WTC11 (cell line): ENCODE results near the gene ENPP7. TPM values are rescaled to one million over a fixed set of nuclear protein-coding genes. Genes with fewer than 3 reads are reported as not detected.

Experiments used
- ATAC-seq: fragments of 200-7000 bp; cut with Tn5 transposase; 2 replicates; pipeline ENCODE4 v1.10.0; 2021; ENCODE audit warnings: mild to moderate bottlenecking, moderate library complexity
- CTCF ChIA-PET: fragments of 300-600 bp; sonication (Branson Sonifier 250); formaldehyde crosslinking; loops from one replicate; lab custom pipeline; 2021; ENCODE audit warnings: antibody characterized with exemption; lab: Charles Lee
- POLR2A ChIA-PET: fragments of 350-600 bp; sonication (Branson Sonifier 250); formaldehyde crosslinking; loops from one replicate; lab custom pipeline; 2021; ENCODE audit warnings: antibody characterized with exemption; lab: Charles Lee
- DNase-seq: peaks from one replicate; pipeline ENCODE4 v3.0.0; 2021; ENCODE audit warnings: low spot score
- H3K27ac Mint-ChIP-seq: 2 replicates; pipeline ENCODE4 v1.8.0; 2021; ENCODE audit warnings: mixed read lengths
- H3K27me3 Mint-ChIP-seq: 2 replicates; pipeline ENCODE4 v1.8.0; 2021; ENCODE audit warnings: low read depth, mild to moderate bottlenecking, moderate library complexity, mixed read lengths
- H3K36me3 Mint-ChIP-seq: 2 replicates; pipeline ENCODE4 v1.8.0; 2021; ENCODE audit warnings: mixed read lengths
- H3K4me1 Mint-ChIP-seq: 2 replicates; pipeline ENCODE4 v1.8.0; 2022; ENCODE audit warnings: mixed read lengths
- H3K4me3 Mint-ChIP-seq: 2 replicates; pipeline ENCODE4 v1.8.0; 2021; ENCODE audit warnings: mild to moderate bottlenecking, moderate library complexity, mixed read lengths
- H3K9me3 Mint-ChIP-seq: 2 replicates; pipeline ENCODE4 v1.8.0; 2021; ENCODE audit warnings: mixed read lengths
- ATF1 ChIP-seq: sonication (generic); formaldehyde crosslinking; IDR thresholded peaks from 2 replicates; pipeline ENCODE4 v1.8.1; 2023; ENCODE audit warnings: mild to moderate bottlenecking, moderate library complexity, missing genetic modification reagents
- ELF4 ChIP-seq: sonication (generic); formaldehyde crosslinking; IDR thresholded peaks from 2 replicates; pipeline ENCODE4 v1.8.1; 2022; ENCODE audit warnings: low read depth, mild to moderate bottlenecking, moderate library complexity, missing genetic modification reagents
- EMX1 ChIP-seq: fragments of 250-450 bp; sonication (Bioruptor Pico); IDR thresholded peaks from 2 replicates; pipeline ENCODE4 v1.8.0; 2021; ENCODE audit warnings: mild to moderate bottlenecking
- GABPB1 ChIP-seq: sonication (generic); formaldehyde crosslinking; IDR thresholded peaks from 2 replicates; pipeline ENCODE4 v1.8.1; 2023; ENCODE audit warnings: mild to moderate bottlenecking, missing genetic modification reagents
- GRHL2 ChIP-seq: fragments of 250-450 bp; sonication (Bioruptor Pico); IDR thresholded peaks from 2 replicates; pipeline ENCODE4 v1.8.0; 2022; ENCODE audit warnings: mild to moderate bottlenecking, moderate library complexity; ENCODE audit not compliant: insufficient replicate concordance, severe bottlenecking
- GTF2I ChIP-seq: fragments of 250-450 bp; sonication (Bioruptor Pico); conservative IDR thresholded peaks from 2 replicates; pipeline ENCODE4 v1.4.0; 2021; ENCODE audit warnings: mild to moderate bottlenecking
- HMGA2 ChIP-seq: fragments of 250-450 bp; sonication (Bioruptor Pico); IDR thresholded peaks from 2 replicates; pipeline ENCODE4 v1.4.0; 2021; ENCODE audit warnings: mild to moderate bottlenecking, moderate library complexity
- IRF2 ChIP-seq: sonication (generic); formaldehyde crosslinking; IDR thresholded peaks from 2 replicates; pipeline ENCODE4 v1.8.0; 2022; ENCODE audit warnings: low read depth, missing genetic modification reagents, borderline replicate concordance
- SOX15 ChIP-seq: fragments of 250-450 bp; sonication (Bioruptor Pico); IDR thresholded peaks from 2 replicates; pipeline ENCODE4 v1.9.0; 2021; ENCODE audit warnings: mild to moderate bottlenecking
- SP1 ChIP-seq: sonication (generic); formaldehyde crosslinking; conservative IDR thresholded peaks from 2 replicates; pipeline ENCODE4 v1.8.1; 2022; ENCODE audit warnings: missing genetic modification reagents
- ZBTB21 ChIP-seq: sonication (generic); formaldehyde crosslinking; IDR thresholded peaks from 2 replicates; pipeline ENCODE4 v1.8.1; 2023; ENCODE audit warnings: mild to moderate bottlenecking, missing genetic modification reagents, borderline replicate concordance
- ZNF219 ChIP-seq: sonication (generic); formaldehyde crosslinking; IDR thresholded peaks from 2 replicates; pipeline ENCODE4 v1.8.0; 2023; ENCODE audit warnings: missing genetic modification reagents, mild to moderate bottlenecking, borderline replicate concordance
- ZNF423 ChIP-seq: fragments of 250-450 bp; sonication (Bioruptor Pico); IDR thresholded peaks from 2 replicates; pipeline ENCODE4 v2.1.2; 2022; ENCODE audit warnings: mild to moderate bottlenecking, moderate library complexity
- total RNA-seq: library from RNA; stranded (reverse); gene quantifications from 3 replicates; pipeline ENCODE4 v1.2.3, GENCODE V29; 2021
- TF ChIP-seq, protein P1 (sequence below): sonication (generic); formaldehyde crosslinking; IDR thresholded peaks from 2 replicates; pipeline ENCODE4 v1.8.1; 2023; ENCODE audit warnings: mild to moderate bottlenecking, missing genetic modification reagents
- TF ChIP-seq, protein P2 (sequence below): sonication (generic); formaldehyde crosslinking; IDR thresholded peaks from 2 replicates; pipeline ENCODE4 v1.8.0; 2022; ENCODE audit warnings: mild to moderate bottlenecking, missing genetic modification reagents
- TF ChIP-seq, protein P3 (sequence below): sonication (generic); formaldehyde crosslinking; IDR thresholded peaks from 2 replicates; pipeline ENCODE4 v1.8.0; 2022; ENCODE audit warnings: mild to moderate bottlenecking, missing genetic modification reagents
- TF ChIP-seq, protein P4 (sequence below): sonication (generic); formaldehyde crosslinking; IDR thresholded peaks from 2 replicates; pipeline ENCODE4 v1.8.1; 2023; ENCODE audit warnings: mild to moderate bottlenecking, missing genetic modification reagents, moderate library complexity

The ENPP7 gene
- total RNA-seq, 1 experiment from 2014 or later, result not detected

DNA sequence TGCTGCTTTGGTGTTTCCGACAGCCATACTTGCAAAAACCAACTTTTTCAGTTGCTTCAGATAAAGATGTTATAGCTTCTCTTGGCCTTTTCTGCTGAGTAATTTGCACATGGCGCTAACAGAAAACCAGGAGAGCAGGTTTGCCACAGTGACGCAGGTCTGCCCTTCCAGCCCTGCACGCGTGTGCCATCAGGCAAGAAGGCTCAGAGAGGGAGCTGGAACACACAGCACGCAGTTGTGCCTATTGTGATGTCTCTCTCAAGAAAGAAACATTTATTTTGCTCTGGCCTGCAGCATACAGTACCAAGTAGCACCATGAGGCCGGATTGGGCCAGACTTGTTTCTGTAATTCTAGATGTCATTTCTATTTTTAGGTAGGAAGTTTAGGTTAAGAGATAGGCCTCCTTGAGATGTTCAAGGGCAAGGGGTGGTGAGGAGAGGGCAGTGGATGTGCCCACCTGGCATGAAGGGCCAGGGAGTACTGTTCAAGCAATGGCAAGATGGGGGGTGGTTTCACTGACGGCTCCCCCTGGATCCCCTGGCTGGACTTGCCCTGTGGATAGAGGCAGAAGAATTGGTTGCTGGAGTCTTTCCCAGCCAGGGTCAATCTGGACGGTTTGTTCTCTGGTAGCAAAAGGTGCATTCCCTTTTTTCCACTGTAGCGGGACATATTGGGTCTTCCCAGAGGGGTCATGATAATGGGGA, 49.1 kb downstream of the ENPP7 start (continued):
- TF ChIP-seq GTF2I (CRISPR knock-in tag) (no peak), ATF1 (CRISPR knock-in tag) (no peak), IRF2 (CRISPR knock-in tag) (no peak), SOX15 (CRISPR knock-in tag) (no peak)
- TF ChIP-seq, protein P1, sequence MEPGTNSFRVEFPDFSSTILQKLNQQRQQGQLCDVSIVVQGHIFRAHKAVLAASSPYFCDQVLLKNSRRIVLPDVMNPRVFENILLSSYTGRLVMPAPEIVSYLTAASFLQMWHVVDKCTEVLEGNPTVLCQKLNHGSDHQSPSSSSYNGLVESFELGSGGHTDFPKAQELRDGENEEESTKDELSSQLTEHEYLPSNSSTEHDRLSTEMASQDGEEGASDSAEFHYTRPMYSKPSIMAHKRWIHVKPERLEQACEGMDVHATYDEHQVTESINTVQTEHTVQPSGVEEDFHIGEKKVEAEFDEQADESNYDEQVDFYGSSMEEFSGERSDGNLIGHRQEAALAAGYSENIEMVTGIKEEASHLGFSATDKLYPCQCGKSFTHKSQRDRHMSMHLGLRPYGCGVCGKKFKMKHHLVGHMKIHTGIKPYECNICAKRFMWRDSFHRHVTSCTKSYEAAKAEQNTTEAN (CRISPR knock-in tag), result no peak
- TF ChIP-seq, protein P2, sequence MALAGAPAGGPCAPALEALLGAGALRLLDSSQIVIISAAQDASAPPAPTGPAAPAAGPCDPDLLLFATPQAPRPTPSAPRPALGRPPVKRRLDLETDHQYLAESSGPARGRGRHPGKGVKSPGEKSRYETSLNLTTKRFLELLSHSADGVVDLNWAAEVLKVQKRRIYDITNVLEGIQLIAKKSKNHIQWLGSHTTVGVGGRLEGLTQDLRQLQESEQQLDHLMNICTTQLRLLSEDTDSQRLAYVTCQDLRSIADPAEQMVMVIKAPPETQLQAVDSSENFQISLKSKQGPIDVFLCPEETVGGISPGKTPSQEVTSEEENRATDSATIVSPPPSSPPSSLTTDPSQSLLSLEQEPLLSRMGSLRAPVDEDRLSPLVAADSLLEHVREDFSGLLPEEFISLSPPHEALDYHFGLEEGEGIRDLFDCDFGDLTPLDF, result no peak

DNA sequence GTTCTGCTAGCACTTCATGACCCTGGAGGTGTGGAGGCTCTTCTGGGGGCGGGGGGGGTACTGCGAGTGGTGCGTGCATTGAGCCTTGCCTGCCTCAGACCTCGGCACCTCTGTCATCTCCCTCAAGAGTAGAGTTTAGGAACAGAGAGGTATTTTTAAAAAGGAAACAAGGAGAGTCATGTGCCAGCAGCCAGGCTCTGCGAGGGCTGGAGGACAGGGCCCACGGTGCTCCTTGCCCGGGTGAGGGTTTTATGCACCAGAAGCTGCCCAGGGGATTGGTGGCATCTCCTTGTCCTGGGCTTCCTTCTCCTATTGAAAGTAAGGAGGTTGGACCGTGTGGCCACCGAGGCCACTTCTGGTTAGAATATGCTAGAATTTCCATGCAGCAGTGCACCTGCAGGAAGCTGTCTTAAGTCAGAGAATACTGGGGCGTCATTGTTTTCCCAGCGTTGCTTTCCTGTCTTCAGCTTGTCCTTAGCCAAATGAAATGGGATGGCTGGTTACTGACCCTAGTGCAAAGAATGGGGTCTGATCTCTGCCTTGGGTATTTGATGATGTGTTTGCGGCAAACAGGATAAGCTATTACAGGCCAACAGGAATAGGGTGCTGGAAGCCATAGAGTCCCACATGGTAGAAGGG, 50.4 kb downstream of the ENPP7 start:
- ChIA-PET CTCF (interaction anchor here (1.3 to 2.3 kb wide), 3 partner anchors 8 to 39 kb away, joined by 4 to 11 read pairs (median 9); no protein-coding TSS in a partner anchor), POLR2A (no interaction called here)
- H3K4me1 Mint-ChIP-seq, result peaks cover 40% of the 10 kb centered on the region
- no peaks in the 10 kb centered on the region; the same call in 1 of the 2 replicates for H3K27me3 Mint-ChIP-seq
- H3K9me3 Mint-ChIP-seq, result no peaks in the 10 kb centered on the region
- H3K27ac Mint-ChIP-seq, result no peak overlapping the region
- H3K4me3 Mint-ChIP-seq, result no peak overlapping the region
- ATAC-seq (no peak), DNase-seq (no peak)
- peaks cover 48% of the 10 kb centered on the region for H3K36me3 Mint-ChIP-seq
- TF ChIP-seq GABPB1 (CRISPR knock-in tag) (no peak), GRHL2 (CRISPR knock-in tag) (no peak), ELF4 (no peak), HMGA2 (CRISPR knock-in tag) (no peak), ZNF219 (CRISPR knock-in tag) (no peak), EMX1 (CRISPR knock-in tag) (no peak), ZBTB21 (CRISPR knock-in tag) (no peak), SP1 (CRISPR knock-in tag) (no peak), SOX15 (CRISPR knock-in tag) (no peak), ZNF423 (no peak)
- TF ChIP-seq, protein P3, sequence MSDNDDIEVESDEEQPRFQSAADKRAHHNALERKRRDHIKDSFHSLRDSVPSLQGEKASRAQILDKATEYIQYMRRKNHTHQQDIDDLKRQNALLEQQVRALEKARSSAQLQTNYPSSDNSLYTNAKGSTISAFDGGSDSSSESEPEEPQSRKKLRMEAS (CRISPR knock-in tag), result no peak

DNA sequence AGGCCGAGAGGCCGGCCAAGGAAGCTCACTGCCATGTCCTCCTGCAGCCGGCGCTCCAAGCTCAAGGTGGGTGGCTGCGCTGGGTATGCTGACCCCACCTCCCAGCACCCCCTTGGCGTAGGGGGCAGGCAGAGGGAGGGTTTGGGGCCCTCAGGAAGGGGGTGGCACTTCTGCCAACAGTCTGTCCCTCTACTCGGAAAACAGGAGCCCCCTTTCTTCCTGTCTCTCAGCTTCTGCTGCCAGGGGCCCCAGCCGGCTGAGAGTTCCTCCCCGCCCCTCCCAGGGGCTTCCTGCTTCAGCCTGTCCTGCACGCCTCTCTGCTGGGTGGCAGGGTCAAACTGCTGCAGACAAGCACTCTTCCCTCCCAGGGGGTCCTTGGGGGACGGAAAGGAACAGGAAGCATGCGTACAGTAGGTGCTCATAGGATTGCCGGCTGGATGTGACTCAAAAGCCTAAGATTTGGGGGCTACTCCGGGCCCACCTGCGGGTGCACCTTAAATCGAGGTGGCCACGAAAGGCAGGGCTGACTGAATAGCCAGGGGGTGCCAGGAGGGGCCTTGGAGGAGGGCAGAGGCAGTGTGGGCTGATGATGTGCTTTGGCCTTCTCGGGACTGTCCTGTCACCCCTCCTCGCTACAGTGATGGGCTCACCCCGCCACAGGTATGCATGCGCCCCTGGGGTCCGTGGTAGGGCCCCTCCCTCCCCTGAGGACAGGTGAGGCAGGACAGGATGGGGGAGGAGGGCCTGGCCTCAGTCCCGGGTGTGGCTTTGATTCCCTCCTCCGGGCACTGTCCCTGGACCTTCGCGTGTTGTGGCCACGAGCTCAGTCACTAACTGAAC, 51.2 kb downstream of the ENPP7 start:
- no peak for ATAC-seq
- H3K36me3 Mint-ChIP-seq, result peaks cover 48% of the 10 kb centered on the region
- peaks cover 40% of the 10 kb centered on the region for H3K4me1 Mint-ChIP-seq
- no peaks in the 10 kb centered on the region for H3K9me3 Mint-ChIP-seq
- DNase-seq, result no peak
- CTCF ChIA-PET, result interaction anchor here (1.3 to 2.3 kb wide), 3 partner anchors 7 to 40 kb away, joined by 4 to 11 read pairs (median 9); no protein-coding TSS in a partner anchor
- TF ChIP-seq, protein P4, sequence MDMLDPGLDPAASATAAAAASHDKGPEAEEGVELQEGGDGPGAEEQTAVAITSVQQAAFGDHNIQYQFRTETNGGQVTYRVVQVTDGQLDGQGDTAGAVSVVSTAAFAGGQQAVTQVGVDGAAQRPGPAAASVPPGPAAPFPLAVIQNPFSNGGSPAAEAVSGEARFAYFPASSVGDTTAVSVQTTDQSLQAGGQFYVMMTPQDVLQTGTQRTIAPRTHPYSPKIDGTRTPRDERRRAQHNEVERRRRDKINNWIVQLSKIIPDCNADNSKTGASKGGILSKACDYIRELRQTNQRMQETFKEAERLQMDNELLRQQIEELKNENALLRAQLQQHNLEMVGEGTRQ (CRISPR knock-in tag), result no peak
- POLR2A ChIA-PET, result no interaction called here
- H3K4me3 Mint-ChIP-seq, result no peak overlapping the region
- peak overlapping the region; percentile 71; the same call in 1 of the 2 replicates for H3K27ac Mint-ChIP-seq
- H3K27me3 Mint-ChIP-seq, result peaks cover 7% of the 10 kb centered on the region
